DLD1 (cell line): ENCODE data around the gene CCDC127.
"Not testable (repeated sequence)": the region's sequence is repeated elsewhere in the genome, so short reads cannot be mapped to it uniquely, and the experiment has no call there.

Experiments
- in situ Hi-C: cut with HindIII; loops from 2 replicates; pipeline ENCODE4 v1.10.0; 2017; ENCODE audit warnings: low sequenced_read_pairs

Gene CCDC127

DNA sequence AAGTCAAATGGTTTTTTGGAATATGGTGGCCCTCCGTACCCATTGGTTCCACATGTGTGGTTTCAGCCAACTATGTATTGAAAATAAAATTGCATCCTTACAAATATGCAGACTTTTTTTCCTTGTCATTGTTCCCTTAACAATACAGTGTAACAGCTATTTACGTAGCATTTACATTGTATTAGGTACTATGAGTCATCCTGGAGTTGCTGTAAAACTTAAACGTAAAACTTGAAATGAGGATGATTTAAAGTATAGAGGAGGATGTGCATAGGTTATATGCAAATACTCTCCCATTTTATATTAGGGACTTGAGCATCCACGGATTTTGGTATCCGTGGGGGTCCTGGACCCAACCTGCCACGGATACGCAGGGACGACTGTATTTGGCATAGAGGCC is 16.5 kb upstream of the CCDC127 start:
- in situ Hi-C loops = no loop called here

DNA sequence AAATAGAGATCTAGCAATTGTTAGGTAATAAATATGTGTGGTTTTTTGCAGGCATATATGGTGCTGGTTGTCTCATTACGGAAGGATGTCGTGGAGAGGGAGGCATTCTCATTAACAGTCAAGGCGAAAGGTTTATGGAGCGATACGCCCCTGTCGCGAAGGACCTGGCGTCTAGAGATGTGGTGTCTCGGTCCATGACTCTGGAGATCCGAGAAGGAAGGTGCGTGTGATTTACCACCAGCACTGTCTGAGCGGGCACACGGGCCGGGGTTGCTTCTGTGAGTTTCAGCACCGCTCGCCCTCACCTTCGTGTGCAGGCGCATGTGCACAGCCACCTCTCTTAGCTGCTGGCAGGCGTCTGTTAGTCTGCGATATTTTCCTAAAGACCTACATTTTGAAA is 15.5 kb upstream of the CCDC127 start:
- in situ Hi-C loops = not testable (repeated sequence)

DNA sequence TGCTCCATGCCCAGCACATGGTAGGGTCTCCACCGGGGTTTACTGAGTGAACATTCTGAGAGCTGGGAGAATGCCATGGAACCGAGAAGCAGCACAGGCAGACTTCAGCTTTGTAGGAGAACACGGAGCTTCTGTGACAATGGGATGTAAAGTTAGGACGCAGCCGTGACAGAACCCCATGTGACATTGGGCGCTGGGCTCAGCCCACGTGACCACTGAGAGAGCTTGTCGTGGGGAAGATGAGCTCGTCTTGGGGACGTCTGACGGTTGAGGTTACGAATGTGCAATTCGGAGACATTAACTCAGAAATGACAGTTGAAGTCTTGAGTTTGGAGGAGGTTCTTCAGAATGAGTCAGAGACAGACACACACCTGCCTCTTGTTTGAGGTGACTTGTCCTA is 13.7 kb upstream of the CCDC127 start:
- in situ Hi-C loops = no loop called here

DNA sequence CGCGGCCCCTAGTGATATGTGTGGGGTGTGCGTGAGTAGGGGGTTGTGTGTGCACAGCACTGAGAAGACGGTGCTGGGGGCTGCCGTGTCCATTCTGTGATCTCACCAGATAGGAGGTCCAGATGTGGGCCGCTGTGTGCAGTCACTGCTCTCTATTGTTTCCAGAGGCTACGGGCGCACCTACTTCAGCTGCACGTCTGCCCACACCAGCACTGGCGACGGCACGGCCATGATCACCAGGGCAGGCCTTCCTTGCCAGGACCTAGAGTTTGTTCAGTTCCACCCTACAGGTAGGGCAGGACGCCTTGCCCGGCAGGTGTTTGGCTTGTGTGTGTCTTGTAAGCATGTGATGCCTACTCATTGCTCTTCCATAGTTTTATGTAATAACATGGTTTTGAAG is 12.8 kb upstream of the CCDC127 start:
- in situ Hi-C loops = no loop called here

DNA sequence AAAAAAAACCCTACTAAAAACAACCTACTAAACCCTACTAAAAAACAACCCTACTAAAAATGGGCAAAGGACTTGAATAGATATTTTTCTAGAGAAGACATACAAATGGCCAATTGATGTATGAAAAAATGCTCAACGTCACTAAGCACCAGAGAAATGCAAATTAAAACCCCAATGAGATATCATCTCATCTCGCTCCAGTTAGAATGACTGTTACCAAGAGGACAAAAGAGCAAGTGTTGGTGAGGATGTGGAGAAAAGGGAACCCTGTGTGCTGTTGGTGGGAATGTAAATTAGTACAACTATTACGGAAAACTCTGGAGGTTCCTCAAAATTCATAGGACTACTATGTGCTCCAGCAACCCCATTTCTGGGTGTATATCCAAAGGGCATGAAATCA is 10.9 kb upstream of the CCDC127 start:
- in situ Hi-C loops = no loop called here

DNA sequence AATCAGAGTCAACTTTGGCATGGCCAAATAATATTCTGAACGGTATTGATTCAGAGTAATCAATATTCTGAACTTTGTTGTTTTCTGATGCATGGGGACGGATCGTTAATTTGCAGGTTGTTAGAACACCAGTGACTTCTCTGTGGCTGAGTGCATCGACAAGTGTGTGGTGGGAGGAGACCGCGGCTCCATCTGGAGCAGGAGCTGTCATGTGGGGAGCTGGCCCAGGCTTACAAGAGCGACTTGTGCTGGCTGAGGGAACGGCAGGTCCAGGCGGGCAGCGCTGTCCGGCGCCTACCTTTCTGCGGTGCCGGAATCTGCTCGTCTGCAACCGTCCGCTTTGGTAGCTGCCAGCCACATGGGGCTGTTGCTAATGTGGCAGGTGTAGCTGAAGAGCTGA is 9.4 kb upstream of the CCDC127 start:
- in situ Hi-C loops = not testable (repeated sequence)

DNA sequence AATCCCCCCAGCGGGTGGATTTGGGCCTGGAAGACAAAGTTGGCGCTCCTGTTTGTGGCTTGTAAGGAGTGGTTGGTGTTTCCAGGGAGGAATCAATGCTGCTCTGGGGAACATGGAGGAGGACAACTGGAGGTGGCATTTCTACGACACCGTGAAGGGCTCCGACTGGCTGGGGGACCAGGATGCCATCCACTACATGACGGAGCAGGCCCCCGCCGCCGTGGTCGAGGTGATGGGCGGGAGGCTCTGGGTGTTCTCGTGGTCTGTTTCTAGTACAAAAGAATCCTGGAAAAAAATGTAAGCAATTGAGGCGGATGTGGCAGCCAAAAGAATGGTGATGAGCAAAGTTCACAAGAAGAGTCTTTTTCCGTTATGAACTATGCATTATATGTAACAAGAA is 7.4 kb upstream of the CCDC127 start:
- in situ Hi-C loops = no loop called here

DNA sequence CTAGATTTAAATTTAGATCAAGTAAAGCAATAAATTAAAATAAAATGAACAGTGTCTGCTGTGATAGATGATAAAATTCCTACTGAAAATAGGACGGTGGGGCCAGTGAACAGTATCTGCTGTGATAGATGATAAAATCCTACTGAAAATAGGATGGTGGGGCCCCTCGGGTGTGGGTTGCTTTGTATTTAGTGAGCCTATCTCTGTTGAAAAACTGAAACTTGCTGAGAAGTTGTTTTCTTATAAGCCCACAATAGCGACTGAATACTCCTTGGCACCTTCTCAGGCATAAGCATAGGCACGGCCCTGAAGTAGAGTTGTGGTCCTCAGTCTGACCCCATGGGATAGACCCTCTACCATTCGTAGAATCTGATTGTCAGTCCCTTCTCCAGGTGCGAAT is 5.8 kb upstream of the CCDC127 start:
- in situ Hi-C loops = no loop called here

DNA sequence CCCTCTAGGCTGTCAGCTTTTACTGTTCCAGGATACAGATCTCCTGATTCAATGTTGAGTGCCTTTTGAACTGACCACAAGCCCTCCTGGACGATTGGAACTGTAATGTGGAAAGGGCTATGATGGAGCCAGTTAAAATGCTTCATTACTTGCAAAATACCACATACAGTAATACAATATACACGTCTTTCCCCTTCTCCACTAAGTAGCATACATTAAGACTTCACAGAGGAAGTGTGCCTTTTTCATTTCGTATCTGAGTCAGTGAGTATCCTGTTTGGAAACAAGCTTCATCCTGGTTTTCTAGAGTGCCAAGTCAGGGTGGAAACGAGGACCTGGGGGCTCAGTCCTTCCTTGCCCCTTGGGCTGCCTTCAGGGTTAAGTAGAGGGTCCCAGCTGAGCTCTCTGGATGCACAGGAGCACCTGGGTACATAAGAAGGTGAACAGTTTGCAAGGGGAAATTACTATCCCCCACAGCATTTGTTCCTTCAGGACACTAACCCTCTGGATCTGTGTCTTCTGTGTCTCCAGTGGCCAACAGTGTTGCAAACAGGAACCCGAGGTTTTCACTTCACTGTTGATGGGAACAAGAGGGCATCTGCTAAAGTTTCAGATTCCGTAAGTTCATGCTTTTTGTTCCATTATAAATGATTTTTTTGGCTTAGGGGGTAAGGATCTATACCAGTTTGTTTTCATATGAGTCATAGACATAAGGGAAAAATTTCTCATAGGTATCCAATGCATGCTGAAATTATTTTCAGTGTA is 5.2 kb upstream of the CCDC127 start:
- in situ Hi-C loops = not testable (repeated sequence)

DNA sequence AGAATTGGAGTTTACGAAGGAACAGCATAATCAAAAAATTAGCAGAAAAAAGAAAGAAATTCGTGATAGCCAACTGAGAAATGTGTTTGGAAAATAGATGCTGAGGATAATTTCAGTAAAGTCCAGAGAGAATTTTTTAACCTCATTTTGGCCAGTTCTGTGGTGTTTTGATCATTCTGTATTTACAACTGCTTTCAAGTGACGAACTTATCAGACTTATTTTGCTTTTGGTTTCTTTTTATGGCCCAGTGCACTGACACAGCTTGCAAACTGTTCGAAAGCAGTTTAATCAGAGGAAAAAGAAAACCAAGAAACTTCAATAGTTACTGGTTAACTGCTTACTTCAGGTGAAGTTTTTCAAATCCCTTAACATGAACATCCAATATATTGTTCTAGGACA is 2.0 kb upstream of the CCDC127 start:
- in situ Hi-C loops = no loop called here

DNA sequence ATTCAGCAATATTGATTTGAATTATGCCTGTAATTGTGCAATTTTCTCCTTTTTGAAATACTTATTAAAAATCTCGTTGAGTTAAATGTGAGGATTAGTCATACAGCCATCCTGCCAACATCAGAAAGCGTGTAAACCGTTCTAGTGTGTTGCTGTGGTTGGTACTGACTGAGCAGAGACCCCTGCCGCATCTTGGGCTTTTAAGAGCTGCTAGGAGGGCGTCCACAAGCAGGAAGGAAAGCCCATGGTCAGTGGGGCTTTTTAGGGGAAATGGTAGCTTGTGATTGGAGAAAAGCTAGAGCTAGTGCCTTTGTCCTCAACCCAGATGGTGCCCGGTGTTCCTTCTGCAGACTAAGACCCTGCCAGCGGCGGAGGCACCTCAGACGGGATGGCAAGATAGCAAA is 1.5 kb upstream of the CCDC127 start:
- in situ Hi-C loops = no loop called here

DNA sequence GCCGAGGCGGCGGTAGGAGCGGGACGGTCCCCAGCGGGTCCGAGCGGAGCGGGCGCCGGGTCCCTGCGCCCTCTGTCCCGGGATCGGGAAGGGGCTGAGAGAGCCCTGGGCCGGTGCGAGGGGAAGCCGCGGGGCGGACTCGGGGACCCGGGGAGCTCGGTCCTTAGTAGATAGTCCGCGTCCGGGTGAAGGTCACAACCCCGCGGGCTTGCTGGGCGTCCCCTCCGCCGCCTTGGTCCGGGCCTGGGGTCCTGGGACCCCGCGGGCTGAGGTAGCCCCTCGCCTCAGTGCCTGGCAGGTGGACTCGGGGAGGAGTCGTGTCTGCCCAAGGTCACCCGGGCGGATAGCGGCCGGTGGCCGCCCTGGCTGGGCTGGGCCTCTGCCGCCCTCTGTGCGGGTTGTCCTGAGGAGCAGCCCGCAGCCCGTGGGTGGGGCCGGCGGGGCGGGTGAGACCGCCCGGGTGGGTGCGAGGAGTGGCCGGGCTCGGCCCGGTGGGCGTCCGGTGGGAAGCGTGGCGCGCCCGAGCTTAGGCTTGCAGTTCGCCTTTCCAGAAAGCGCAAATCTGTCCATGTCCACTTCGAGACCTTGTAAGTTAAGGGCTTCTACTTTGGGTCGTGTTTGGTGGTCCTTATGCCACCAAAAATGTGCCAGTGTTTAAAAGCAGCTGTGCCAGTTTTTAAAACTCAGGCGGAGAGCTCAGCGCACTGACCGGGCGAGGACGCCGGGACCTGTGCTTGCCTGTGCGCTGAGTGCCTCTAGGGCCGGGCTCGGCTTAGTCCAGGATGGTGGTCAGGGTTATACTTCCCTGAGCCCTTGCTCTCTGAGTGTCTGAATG is 721 bp upstream of the CCDC127 start:
- in situ Hi-C loops = no loop called here

DNA sequence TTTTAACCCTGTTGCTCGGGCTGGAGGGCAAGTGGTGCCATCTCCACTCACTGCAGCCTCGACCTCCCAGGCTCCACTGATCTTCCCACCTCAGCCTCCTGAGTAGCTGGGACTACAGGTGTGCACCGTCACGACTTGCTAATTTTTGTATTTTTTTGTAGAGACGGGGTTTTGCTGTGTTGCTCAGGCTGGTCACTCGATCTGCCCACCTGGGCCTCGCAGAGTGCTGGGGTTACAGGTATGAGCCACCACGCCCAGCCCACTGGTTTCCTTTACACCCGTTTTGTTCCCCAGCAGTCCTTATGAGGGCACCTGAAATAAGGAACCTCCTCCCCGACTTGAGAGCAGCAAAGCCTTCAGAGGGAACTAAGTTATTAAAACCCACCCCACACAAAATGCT is 1.9 kb downstream of the CCDC127 start:
- in situ Hi-C loops = not testable (repeated sequence)

DNA sequence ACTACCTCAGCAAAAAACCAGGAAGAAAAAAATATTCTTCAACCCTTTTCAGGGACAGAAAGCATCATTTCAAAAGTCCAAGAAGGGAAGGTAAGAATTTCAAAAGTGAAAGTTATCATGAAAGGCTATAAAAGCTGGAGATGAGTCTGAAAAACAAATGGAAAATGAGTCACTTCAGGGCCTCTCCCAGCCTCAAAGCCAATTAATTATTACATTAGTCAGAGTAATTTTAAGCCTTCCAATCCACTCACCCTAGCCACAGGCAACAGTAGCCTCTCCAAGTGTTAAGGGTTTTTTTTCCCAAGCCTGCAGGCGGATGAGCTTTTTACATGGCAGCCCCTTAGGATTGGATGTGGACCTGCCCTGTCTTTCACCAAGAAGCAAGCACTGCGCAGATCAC is 2.7 kb downstream of the CCDC127 start:
- in situ Hi-C loops = not testable (repeated sequence)

DNA sequence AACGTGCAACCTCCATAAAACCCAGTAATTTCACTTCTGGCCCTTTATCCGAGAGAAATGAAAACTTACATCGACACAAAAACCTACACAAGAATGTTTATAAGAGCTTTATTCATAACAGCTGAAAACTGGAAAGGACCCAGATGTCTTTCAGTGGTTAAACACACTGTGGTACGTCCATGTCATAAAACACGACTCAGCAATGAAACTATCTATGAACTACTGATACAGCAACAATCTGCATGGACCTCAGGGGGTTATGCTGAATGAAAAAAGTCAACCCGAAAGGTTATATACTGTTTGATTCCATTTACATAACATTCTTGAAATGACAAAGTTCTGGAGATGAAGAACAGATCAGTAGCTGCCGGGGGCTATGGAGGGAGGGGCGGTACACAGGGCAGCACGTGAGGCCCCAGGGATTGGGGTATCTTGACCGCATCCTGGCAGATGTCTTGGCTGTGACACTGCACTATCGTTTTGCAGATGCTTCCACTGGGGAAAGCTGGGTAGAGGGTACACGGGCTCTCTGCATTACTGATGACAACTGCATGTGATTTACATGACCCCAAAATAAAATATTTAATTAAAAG is 4.1 kb downstream of the CCDC127 start:
- in situ Hi-C loops = no loop called here

DNA sequence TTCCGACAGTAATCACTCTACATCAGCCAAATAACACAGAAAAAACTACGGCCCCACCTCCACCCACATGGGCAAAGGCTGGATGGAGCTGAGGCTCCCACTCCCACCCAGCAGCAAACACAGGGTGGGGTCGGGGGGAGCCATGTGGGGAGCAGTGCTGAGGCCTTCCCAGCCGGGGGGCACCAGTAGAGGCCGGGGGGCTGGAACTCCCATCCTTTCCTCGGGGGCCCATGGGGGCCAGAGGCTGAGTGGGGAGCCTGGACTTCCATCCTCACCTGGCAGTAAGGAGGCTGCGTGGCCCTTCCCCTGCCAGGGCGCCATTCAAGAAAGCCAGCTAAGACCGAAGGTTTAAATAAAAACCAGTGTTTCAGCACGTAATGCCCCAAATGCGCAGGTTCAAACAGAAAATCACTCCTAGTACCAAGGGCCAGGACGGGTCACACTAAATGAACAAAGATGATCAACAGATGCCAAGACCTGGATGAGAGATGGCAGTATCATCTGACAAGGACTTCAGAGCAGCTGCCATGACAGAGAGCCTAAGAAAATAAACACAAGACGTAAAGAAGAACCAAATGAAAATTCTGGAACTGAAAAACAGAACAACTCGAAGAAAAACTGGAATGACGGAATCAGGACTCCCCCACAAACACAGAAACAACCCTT is 9.4 kb downstream of the CCDC127 start:
- in situ Hi-C loops = no loop called here

DNA sequence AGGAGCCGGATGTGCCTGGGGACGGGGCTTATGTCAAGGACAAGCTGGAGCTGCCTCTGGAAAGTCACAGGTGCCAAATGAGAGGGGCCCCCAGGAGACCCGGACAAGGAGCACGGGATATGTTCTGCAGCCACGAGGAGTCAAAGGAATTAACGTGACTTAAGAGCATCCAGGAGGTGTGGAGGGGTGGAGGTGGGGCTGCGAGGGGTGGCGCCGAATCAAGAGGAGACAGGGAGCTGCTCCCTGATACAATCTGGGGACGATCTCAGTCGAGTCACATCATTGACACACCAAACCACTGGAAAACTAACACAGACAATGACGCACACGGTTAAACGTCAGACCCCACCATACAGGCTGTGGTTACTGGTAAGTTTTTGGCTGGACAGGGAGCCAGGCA is 10.4 kb downstream of the CCDC127 start:
- in situ Hi-C loops = no loop called here

DNA sequence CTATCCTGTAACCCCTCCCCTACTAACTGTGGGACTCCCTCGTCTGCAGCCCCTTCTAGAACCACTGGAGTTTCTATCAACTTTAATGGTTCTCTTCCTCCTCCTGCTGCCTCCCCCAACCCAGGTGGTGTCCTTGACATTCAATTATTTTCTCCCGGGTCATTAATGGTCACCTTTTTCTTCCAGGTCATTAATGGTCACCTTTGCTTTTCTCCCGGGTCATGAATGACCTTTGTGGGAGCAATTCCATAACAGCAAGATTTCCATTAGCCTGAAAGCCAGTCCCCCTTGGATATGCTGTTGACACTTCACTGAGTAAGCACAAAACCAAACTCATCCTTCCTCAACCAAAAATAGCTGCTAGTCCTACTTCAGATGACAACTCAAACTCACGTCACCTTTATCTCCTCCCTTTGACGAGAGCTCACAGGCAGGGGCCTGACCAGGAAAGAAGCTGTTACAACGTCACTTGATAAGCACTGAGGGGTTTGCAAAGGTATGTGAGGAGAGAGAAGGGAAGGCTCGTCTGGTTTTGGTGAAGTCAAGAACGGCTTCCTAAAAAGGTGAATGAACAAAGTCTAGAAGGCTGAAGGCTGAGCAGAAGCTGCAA is 10.9 kb downstream of the CCDC127 start:
- in situ Hi-C loops = no loop called here

DNA sequence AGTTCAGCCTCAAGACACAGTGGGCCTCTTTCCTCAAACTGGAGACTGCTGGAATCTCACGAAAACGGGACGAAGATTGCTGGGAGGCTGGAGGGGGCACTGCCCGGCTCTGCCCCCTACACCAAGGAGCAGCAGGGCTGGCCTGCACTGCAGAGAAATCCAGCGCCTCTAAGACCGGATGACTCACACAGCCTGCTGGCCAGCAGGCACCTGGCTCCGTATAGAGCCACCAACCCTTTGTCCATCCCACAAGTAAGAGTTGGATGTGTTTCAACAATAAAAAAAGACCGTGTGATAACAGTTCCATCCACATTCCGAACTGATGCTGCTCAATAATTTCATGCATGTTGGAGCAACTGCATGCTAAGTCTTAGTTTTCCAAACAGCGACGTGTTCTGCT is 11.5 kb downstream of the CCDC127 start:
- in situ Hi-C loops = no loop called here

DNA sequence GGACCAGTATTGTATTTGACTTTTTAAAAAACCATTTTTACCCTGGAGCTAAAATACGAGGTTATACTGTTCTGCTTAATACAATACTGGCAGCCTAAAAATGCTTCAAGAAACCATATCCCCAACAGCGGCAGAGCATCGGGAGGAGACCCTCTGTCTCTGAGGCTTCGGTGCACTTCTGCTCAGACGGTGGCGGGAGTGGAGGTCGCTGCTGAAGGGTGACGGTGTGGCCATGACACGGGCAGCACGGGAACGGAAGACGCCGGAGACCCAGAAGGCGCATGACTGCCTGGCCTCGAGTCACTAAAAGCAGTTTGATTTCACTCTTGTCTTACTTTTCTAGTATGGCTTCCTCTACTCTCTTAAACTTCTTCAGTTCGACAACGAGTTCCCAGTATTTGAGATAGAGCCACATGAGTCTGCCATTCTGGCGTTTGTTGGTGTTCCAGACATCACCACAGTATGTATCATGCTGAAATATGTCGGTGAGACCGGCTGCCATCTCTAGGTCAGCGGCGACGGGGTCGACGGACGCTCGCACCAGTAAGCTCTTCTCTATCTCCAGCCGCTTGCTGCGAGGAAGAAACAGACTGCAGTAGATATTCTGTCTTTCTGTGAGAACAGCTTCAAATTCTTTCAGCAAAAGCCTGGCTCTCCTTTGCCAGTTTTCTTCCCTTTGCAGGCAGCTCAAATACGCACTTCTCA is 12.8 kb downstream of the CCDC127 start:
- in situ Hi-C loops = no loop called here
